ENCODE measurements around the gene GDF10. TPM values are rescaled to one million over a fixed set of nuclear protein-coding genes. Genes with fewer than 3 reads are reported as not detected.

The GDF10 gene
- total and polyA plus RNA-seq, 2 donors (not counting 3 experiments of a cell fraction or from before 2014, with no cell fraction given): not detected

DNA sequence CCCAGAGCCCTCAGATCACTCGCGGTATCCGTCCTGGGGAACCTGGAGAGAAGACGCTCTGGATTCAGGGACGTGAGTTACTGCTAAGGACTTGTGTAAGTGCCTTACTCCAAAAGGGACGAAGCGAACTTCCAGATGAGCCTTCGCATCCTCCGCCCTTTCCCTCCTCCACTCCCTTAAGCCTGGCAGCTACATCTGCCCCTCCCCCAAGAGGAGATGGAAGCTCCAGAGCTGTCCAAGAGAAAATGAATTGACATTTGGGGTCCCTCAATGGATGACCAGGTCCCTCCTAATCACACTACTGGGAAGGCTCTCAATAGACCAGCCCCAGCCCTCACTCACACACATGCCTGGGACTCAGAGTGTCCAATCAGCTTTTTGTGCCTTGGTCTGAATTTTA is 31.3 kb upstream of the GDF10 start:
- CTCF ChIA-PET: no interaction called here
- Histone ChIP-seq H3K79me2 (ENCODE audit: control insufficient read depth, insufficient read depth, low read length) (no peaks in the 10 kb centered on the region), H3K9me1 (replicated peaks; ENCODE audit: control insufficient read depth, extremely low read depth, insufficient read depth, low read length) (no peaks in the 10 kb centered on the region), H3K9ac (replicated peaks; ENCODE audit: extremely low read depth, insufficient read depth, low read length) (no peak overlapping the region), H3K27me3 (ENCODE audit: control insufficient read depth in 2 of 2, insufficient read depth in 2 of 2, low read length in 2 of 2) (no peaks in the 10 kb centered on the region), H3K9me3 (replicated peaks; ENCODE audit: control insufficient read depth, insufficient read depth, low read length) (no peaks in the 10 kb centered on the region), H3K27ac (ENCODE audit: insufficient read depth, low read depth, low read length) (no peak overlapping the region), H3K36me3 (ENCODE audit: control insufficient read depth in 2 of 2, extremely low read depth in 1 of 2, insufficient read depth in 2 of 2, low read length in 2 of 2) (no peaks in the 10 kb centered on the region), H4K20me1 (replicated peaks; ENCODE audit: control insufficient read depth, extremely low read depth, insufficient read depth, low read length) (no peaks in the 10 kb centered on the region), H3K4me2 (ENCODE audit: insufficient read depth, low read length) (no peak overlapping the region), H2AFZ (ENCODE audit: low read depth, low read length) (no peak overlapping the region), H3K4me3 (replicated peaks in 1 of 3; ENCODE audit: insufficient read depth in 1 of 3, low read depth in 1 of 3, low read length in 3 of 3) (no peak overlapping the region), H3K4me1 (ENCODE audit: control insufficient read depth, extremely low read depth, insufficient read depth, low read length) (no peaks in the 10 kb centered on the region)
- FAIRE-seq: no peak
- TF ChIP-seq FOS (IDR thresholded peaks at IDR 0.05; ENCODE audit: borderline replicate concordance, insufficient read depth, low read length) (no peak), GATA2 (IDR thresholded peaks at IDR 0.05; ENCODE audit: insufficient read depth, insufficient read length, low read depth, low read length) (no peak), MYC (IDR thresholded peaks at IDR 0.05; ENCODE audit: low read depth, low read length) (no peak), POLR2AphosphoS5 (IDR thresholded peaks at IDR 0.05; ENCODE audit: insufficient read depth, low read depth, low read length) (no peak), EZH2 (IDR thresholded peaks at IDR 0.05; ENCODE audit: borderline replicate concordance, low read depth, low read length, severe bottlenecking) (no peak), POLR2A (IDR thresholded peaks at IDR 0.05; ENCODE audit: low read depth, low read length) (no peak), JUN (IDR thresholded peaks at IDR 0.05; ENCODE audit: borderline replicate concordance, insufficient read depth, insufficient read length, low read depth) (no peak)
- TF ChIP-seq, protein P1, sequence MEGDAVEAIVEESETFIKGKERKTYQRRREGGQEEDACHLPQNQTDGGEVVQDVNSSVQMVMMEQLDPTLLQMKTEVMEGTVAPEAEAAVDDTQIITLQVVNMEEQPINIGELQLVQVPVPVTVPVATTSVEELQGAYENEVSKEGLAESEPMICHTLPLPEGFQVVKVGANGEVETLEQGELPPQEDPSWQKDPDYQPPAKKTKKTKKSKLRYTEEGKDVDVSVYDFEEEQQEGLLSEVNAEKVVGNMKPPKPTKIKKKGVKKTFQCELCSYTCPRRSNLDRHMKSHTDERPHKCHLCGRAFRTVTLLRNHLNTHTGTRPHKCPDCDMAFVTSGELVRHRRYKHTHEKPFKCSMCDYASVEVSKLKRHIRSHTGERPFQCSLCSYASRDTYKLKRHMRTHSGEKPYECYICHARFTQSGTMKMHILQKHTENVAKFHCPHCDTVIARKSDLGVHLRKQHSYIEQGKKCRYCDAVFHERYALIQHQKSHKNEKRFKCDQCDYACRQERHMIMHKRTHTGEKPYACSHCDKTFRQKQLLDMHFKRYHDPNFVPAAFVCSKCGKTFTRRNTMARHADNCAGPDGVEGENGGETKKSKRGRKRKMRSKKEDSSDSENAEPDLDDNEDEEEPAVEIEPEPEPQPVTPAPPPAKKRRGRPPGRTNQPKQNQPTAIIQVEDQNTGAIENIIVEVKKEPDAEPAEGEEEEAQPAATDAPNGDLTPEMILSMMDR (IDR thresholded peaks at IDR 0.05; ENCODE audit: extremely low read depth in 1 of 2, insufficient read depth in 1 of 2, low read depth in 1 of 2, low read length in 2 of 2): no peak
- no TSS peak for BruUV-seq (replicated peaks)
- POLR2A ChIA-PET: no interaction called here
- intact Hi-C loops (cut with micrococcal nuclease) (no loop called here), dilution Hi-C loops (cut with MboI; ENCODE audit: extremely low pct_ligation_motif_present, low sequenced_read_pairs) (no loop called here)
- DNase-seq (ENCODE audit: low read depth, low spot score): no peak
